ENCODE data around the gene DCC. TPM values are rescaled to one million over a fixed set of nuclear protein-coding genes. Genes with fewer than 3 reads are reported as not detected.

DCC gene
- total and polyA plus RNA-seq, 2 of the 8 experiments (the other 6 are each of a cell fraction or from before 2014, with no cell fraction given) = 0.14 to 1.4 TPM

GRCh38 chr18:52415131-52415530, 75.1 kb downstream of the DCC start (continued):
- TF ChIP-seq RXRA (IDR thresholded peaks at IDR 0.05; ENCODE audit: insufficient read depth, low read depth, low read length) = no peak
- TF ChIP-seq E2F6 (IDR thresholded peaks at IDR 0.05) = no peak
- no peak for TF ChIP-seq CTBP2 (IDR thresholded peaks at IDR 0.05; ENCODE audit: borderline replicate concordance, insufficient read depth, insufficient read length, low read length)
- no peak for TF ChIP-seq POU5F1 (IDR thresholded peaks at IDR 0.05; ENCODE audit: low read depth, low read length)

Data from H1 (cell line).